H9 (cell line): ENCODE measurements around the gene EN1. TPM values are rescaled to one million over a fixed set of nuclear protein-coding genes. Genes with fewer than 3 reads are reported as not detected.

Experiments used
- DNase-seq: peaks from one replicate; pipeline ENCODE4 v3.0.0-alpha.2; 2017
- H2AFZ ChIP-seq: one replicate; pipeline ENCODE4 v1.6.1; 2013; ENCODE audit warnings: mild to moderate bottlenecking, low read length, control low read depth, moderate library complexity
- H2AK5ac ChIP-seq: 2 replicates; pipeline ENCODE4 v1.6.1; 2013; ENCODE audit warnings: low read length, control low read depth, mixed read lengths; ENCODE audit not compliant: insufficient read length
- H2BK120ac ChIP-seq: one replicate; pipeline ENCODE4 v1.6.1; 2013; ENCODE audit warnings: low read depth, mild to moderate bottlenecking, low read length, control low read depth, inconsistent platforms; ENCODE audit not compliant: poor library complexity, severe bottlenecking
- H2BK12ac ChIP-seq: 2 replicates; pipeline ENCODE4 v1.6.1; 2013; ENCODE audit warnings: low read length, control low read depth, mixed read lengths, low read depth; ENCODE audit not compliant: insufficient read length
- H2BK15ac ChIP-seq: 2 replicates; pipeline ENCODE4 v1.6.1; 2013; ENCODE audit warnings: low read depth, low read length, control low read depth
- H2BK20ac ChIP-seq: one replicate; pipeline ENCODE4 v1.6.1; 2013; ENCODE audit warnings: low read depth, mild to moderate bottlenecking, low read length, control low read depth, inconsistent platforms; ENCODE audit not compliant: poor library complexity, severe bottlenecking
- H2BK5ac ChIP-seq: 2 replicates; pipeline ENCODE4 v1.6.1; 2013; ENCODE audit warnings: low read length, control low read depth, mixed read lengths; ENCODE audit not compliant: insufficient read length
- H3K14ac ChIP-seq: 2 replicates; pipeline ENCODE4 v1.6.1; 2013; ENCODE audit warnings: low read length, control low read depth; ENCODE audit not compliant: insufficient read depth
- H3K18ac ChIP-seq: 2 replicates; pipeline ENCODE4 v1.6.1; 2013; ENCODE audit warnings: low read depth, mild to moderate bottlenecking, mixed read lengths, low read length, control low read depth; ENCODE audit not compliant: insufficient read length
- H3K23ac ChIP-seq: 2 replicates; pipeline ENCODE4 v1.6.1; 2013; ENCODE audit warnings: low read length, control low read depth, mixed read lengths, low read depth; ENCODE audit not compliant: insufficient read length
- H3K23me2 ChIP-seq: 2 replicates; pipeline ENCODE4 v1.6.1; 2013; ENCODE audit warnings: low read depth, mild to moderate bottlenecking, mixed read lengths, low read length, control low read depth; ENCODE audit not compliant: insufficient read length, poor library complexity, severe bottlenecking
- H3K27ac ChIP-seq: 2 replicates; pipeline ENCODE4 v1.5.1; 2013; ENCODE audit warnings: low read length, control low read depth, mixed read lengths, low read depth; ENCODE audit not compliant: insufficient read length
- H3K27me3 ChIP-seq: 2 replicates; pipeline ENCODE4 v1.6.1; 2013; ENCODE audit warnings: low read length, control low read depth, inconsistent platforms; ENCODE audit not compliant: insufficient read depth
- H3K4ac ChIP-seq: 2 replicates; pipeline ENCODE4 v1.6.1; 2013; ENCODE audit warnings: low read depth, mild to moderate bottlenecking, control low read depth, inconsistent platforms, low read length, moderate library complexity
- H3K4me1 ChIP-seq: 2 replicates; pipeline ENCODE4 v1.6.1; 2013; ENCODE audit warnings: low read length, control low read depth, inconsistent platforms; ENCODE audit not compliant: insufficient read depth
- H3K4me2 ChIP-seq: 2 replicates; pipeline ENCODE4 v1.6.1; 2013; ENCODE audit warnings: low read length, control low read depth, mixed read lengths; ENCODE audit not compliant: insufficient read length, insufficient read depth
- H3K56ac ChIP-seq: 2 replicates; pipeline ENCODE4 v1.6.1; 2013; ENCODE audit warnings: low read depth, mild to moderate bottlenecking, mixed read lengths, low read length, control low read depth; ENCODE audit not compliant: insufficient read length
- H3K79me1 ChIP-seq: 2 replicates; pipeline ENCODE4 v1.6.1; 2013; ENCODE audit warnings: low read depth, mild to moderate bottlenecking, moderate library complexity, low read length, control low read depth, inconsistent platforms; ENCODE audit not compliant: insufficient read depth, poor library complexity, severe bottlenecking
- H3K79me2 ChIP-seq: 2 replicates; pipeline ENCODE4 v1.6.1; 2013; ENCODE audit warnings: low read length, control low read depth, inconsistent platforms; ENCODE audit not compliant: insufficient read depth
- H3K9ac ChIP-seq: 2 replicates; pipeline ENCODE4 v1.6.1; 2013; ENCODE audit warnings: low read length, control low read depth, mixed read lengths; ENCODE audit not compliant: insufficient read length; ENCODE audit errors: extremely low read depth
- H3K9me3 ChIP-seq: one replicate; pipeline ENCODE4 v1.6.1; 2013; ENCODE audit warnings: low read depth, low read length, inconsistent platforms; ENCODE audit not compliant: control insufficient read depth
- H3T11ph ChIP-seq: one replicate; pipeline ENCODE4 v1.6.1; 2013; ENCODE audit warnings: mild to moderate bottlenecking, low read length, control low read depth, inconsistent platforms
- H4K20me1 ChIP-seq: one replicate; pipeline ENCODE4 v1.6.1; 2013; ENCODE audit not compliant: control insufficient read depth, insufficient read length, insufficient read depth
- H4K5ac ChIP-seq: 2 replicates; pipeline ENCODE4 v1.6.1; 2013; ENCODE audit warnings: low read depth, mild to moderate bottlenecking, mixed read lengths, low read length, control low read depth; ENCODE audit not compliant: insufficient read length
- H4K8ac ChIP-seq: replicated peaks from 2 replicates; pipeline ENCODE4 v1.6.1; 2013; ENCODE audit warnings: low read length, control low read depth, mixed read lengths, low read depth; ENCODE audit not compliant: insufficient read length
- H4K91ac ChIP-seq: 2 replicates; pipeline ENCODE4 v1.6.1; 2013; ENCODE audit warnings: low read depth, mild to moderate bottlenecking, moderate library complexity, mixed read lengths, low read length, control low read depth; ENCODE audit not compliant: insufficient read length
- H3K27ac Mint-ChIP-seq, 3 experiments: 2 replicates in 2 of 3; 3 replicates in 1 of 3; pipeline ENCODE4 v1.8.0; 2020 to 2021; ENCODE audit warnings: mixed read lengths in 3 of 3, mild to moderate bottlenecking in 1 of 3, moderate library complexity in 1 of 3
- H3K27me3 Mint-ChIP-seq: 2 replicates; pipeline ENCODE4 v1.8.0; 2021; ENCODE audit warnings: low read depth, mild to moderate bottlenecking, moderate library complexity, mixed read lengths
- H3K36me3 Mint-ChIP-seq, 3 experiments: 2 replicates in 2 of 3; 3 replicates in 1 of 3; pipeline ENCODE4 v1.8.0; 2020 to 2021; ENCODE audit warnings: low read depth in 3 of 3, mixed read lengths in 3 of 3; ENCODE audit not compliant: insufficient read depth in 1 of 3
- H3K4me1 Mint-ChIP-seq, 2 experiments: 2 replicates each; pipeline ENCODE4 v1.8.0; 2020; ENCODE audit warnings: mixed read lengths in 2 of 2
- H3K4me3 Mint-ChIP-seq, 2 experiments: 2 replicates in 1 of 2; 3 replicates in 1 of 2; pipeline ENCODE4 v1.8.0; 2020 to 2021; ENCODE audit warnings: mild to moderate bottlenecking in 2 of 2, mixed read lengths in 2 of 2, moderate library complexity in 1 of 2
- H3K9me3 Mint-ChIP-seq, 2 experiments: 2 replicates in 1 of 2; 3 replicates in 1 of 2; pipeline ENCODE4 v1.8.0; 2020; ENCODE audit warnings: mild to moderate bottlenecking in 2 of 2, mixed read lengths in 2 of 2, moderate library complexity in 1 of 2
- WGBS: extraction: QIAGEN DNeasy Blood & Tissue Kit; methylation state at CpG from one replicate; pipeline ENCODE4 v1.1.7; 2013; ENCODE audit warnings: missing lambda C conversion rate, low lambda C conversion rate, mixed read lengths; ENCODE audit not compliant: insufficient read length; ENCODE audit errors: extremely low coverage; 5-methylcytosine and 5-hydroxymethylcytosine counted together
- total RNA-seq: library from RNA; stranded (reverse); gene quantifications from 2 replicates; pipeline ENCODE4 v1.2.1, GENCODE V29; 2021
- TF ChIP-seq, protein P1 (sequence below): fragments of 200-600 bp; sonication (generic); conservative IDR thresholded peaks from 3 replicates; pipeline ENCODE4 v1.8.0; 2021; ENCODE audit warnings: antibody characterized with exemption, mild to moderate bottlenecking

Gene EN1
- total RNA-seq, 1 experiment from 2014 or later: not detected

GRCh38 chr2:118845522-118846441 lies 1.7 kb downstream of the EN1 start:
- Histone ChIP-seq H2AK5ac (no peak overlapping the region), H3K9ac (no peak overlapping the region), H2BK5ac (no peak overlapping the region), H3K4me1 (no peaks in the 10 kb centered on the region), H3K56ac (no peak overlapping the region), H3K23me2 (peaks cover 4% of the 10 kb centered on the region), H3T11ph (no peak overlapping the region), H2AFZ (no peak overlapping the region), H4K5ac (no peak overlapping the region), H3K27ac (no peak overlapping the region), H3K4ac (no peak overlapping the region), H3K9me3 (no peaks in the 10 kb centered on the region), H2BK20ac (no peak overlapping the region), H3K79me2 (no peaks in the 10 kb centered on the region), H3K79me1 (no peaks in the 10 kb centered on the region), H4K20me1 (no peaks in the 10 kb centered on the region), H2BK120ac (no peak overlapping the region), H2BK12ac (no peak overlapping the region), H2BK15ac (no peak overlapping the region), H3K18ac (no peak overlapping the region), H3K23ac (no peak overlapping the region), H4K8ac (no peak overlapping the region), H3K14ac (no peak overlapping the region; the same call in 1 of the 2 replicates), H4K91ac (no peak overlapping the region), H3K4me2 (no peak overlapping the region), H3K27me3 (peaks cover 88% of the 10 kb centered on the region)
- TF ChIP-seq, protein P1, sequence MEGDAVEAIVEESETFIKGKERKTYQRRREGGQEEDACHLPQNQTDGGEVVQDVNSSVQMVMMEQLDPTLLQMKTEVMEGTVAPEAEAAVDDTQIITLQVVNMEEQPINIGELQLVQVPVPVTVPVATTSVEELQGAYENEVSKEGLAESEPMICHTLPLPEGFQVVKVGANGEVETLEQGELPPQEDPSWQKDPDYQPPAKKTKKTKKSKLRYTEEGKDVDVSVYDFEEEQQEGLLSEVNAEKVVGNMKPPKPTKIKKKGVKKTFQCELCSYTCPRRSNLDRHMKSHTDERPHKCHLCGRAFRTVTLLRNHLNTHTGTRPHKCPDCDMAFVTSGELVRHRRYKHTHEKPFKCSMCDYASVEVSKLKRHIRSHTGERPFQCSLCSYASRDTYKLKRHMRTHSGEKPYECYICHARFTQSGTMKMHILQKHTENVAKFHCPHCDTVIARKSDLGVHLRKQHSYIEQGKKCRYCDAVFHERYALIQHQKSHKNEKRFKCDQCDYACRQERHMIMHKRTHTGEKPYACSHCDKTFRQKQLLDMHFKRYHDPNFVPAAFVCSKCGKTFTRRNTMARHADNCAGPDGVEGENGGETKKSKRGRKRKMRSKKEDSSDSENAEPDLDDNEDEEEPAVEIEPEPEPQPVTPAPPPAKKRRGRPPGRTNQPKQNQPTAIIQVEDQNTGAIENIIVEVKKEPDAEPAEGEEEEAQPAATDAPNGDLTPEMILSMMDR: no peak
- peak; percentile 32 for DNase-seq
- Mint-ChIP-seq H3K9me3 (peaks cover under 1 to 11% of the 10 kb centered on the region in 2 experiments; a peak in 4 of 5 replicates), H3K4me1 (peaks cover 42 to 74% of the 10 kb centered on the region in 2 experiments), H3K27me3 (peaks cover 96% of the 10 kb centered on the region), H3K4me3 (peak overlapping the region; percentile 21 to 65; a peak in 3 of 5 replicates), H3K27ac (no peak overlapping the region), H3K36me3 (no peaks in the 10 kb centered on the region; a peak in 1 of 7 replicates)
- no CpG with 5 or more reads among the region's 47 CpGs for WGBS
